GM18907 (cell line): ENCODE measurements around the gene ICAM1.

Source experiments
- ATAC-seq: cut with Tn5 transposase; IDR thresholded peaks from one replicate; pipeline ENCODE4 v1.9.1; 2021; ENCODE audit warnings: mild to moderate bottlenecking, moderate library complexity; ENCODE audit not compliant: unreplicated experiment

Gene ICAM1

DNA sequence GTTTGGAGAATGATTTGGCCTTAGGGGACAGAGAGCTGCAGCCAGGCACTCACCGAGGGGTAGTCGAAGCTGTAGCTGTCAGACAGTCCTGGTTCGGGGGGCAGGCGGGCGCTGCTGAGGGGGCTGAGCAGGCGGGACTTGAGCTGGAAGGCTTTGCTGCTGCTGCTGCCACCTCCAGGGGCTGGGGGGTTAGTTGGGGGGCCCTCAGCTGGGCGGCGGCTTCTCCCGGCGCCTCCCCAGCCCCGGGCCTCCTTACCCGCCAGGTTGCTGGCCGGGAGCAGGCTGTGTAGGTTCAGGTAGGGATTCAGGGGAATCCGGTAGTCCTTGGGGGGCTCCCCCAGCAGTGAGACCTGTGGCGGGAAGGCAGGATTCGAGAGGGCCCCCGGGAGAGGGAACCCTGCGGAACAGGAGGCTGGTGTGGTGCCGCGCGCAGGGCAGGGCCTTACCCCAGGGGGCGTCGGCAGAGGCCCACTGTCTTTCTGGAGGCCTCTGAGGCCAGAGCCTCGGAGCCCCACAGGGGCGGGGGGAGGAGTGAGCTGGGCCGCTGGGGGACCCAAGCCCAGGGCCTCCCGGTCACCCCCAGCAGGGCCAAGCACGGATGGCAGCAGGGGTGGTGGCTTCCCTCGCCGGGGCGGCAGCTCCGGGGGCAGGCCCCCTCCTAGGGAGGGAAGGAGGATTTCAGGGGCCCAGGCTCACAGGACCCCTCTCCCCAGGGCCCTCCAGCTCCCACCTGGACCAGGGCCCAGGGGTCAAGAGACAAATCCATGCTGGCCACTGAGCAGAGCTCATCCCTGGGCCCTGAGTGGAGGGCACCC, 49.9 kb downstream of the ICAM1 start:
- no peak for ATAC-seq

DNA sequence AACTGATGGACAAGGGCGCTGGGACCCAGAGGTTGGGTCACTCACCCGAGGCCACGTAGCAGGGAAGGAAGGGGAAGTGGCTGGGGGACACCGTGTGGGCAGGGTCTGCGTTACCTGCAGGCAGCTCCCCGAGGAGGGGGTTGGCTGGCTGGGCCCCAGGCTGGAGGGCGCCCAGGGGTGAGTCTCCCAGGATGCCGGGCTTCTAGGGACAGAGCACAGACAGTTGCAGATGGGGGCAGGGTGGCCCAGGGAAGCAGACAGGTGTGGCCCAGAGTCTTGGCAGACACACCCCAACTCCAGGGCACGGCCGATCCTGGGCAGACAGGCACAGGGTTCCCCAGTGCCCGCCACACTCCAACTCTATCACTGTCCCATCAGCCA, 50.5 kb downstream of the ICAM1 start:
- no peak for ATAC-seq

DNA sequence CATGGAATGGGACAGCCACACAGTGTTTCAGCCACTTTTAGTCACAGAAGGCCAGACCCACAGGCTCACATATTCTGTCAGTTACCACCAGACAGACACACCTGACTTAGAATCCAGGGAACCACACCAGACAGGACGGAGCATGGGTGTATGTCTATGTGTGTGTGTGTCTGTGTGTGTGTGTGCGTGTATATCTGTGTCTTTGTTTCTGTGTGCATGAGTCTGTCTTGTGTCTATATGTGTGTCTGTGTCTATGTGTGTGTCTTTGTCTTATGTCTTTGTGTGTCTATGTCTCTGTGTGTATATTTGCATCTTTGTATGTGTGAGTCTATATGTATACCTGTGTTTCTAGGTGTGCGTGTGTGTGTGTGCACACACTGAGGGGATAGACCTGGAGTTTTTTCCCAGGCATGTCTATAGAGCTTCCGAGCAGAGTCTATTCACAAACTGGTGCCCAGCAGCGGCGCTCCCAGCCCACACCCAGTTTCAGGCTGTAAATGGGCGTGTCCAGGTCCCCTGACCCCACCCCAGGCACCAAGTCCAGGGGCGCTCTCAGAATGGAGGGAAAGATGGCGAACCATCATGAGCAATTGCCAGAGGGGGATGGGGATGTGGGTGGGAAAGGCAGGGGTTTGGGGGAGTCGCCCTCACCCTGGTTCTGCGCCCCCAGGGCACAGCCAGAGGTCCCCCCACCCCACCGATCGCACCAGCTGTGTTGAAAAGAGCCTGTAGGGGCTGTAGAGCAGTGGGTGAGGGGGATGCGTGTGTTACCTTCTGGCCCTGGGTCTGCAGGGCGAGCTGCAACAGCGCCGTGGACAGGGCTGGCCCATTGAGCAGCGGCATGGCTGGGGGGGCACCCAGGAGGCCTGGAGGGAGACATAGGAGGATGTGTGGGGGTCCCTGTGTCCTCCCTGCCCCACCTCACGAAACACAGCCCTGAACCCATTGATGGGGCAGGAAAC, 51.2 kb downstream of the ICAM1 start:
- ATAC-seq = no peak

DNA sequence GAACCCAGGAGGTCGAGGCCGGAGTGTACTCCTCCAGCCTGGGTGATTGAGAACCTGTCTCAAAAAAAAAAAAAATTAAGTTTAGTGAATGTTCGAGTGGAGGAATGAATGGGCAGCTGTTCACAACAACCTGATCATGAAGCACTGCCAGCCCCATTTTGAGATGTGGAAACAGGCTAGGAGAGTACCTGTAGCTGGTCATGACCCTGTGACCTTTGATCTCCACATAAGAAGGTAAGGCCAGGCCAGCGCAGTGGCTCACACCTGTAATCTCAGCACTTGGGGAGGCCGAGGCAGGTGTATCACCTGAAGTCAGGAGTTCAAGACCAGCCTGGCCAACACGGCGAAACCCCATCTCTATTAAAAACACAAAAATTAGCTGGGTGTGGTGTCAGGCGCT, 54.8 kb downstream of the ICAM1 start:
- ATAC-seq = no peak

- ATAC-seq = no peak
Observed at GRCh38 chr19:10327793-10328192, 56.9 kb downstream of the ICAM1 start.

- ATAC-seq = no peak
Observed at GRCh38 chr19:10328558-10329429, 57.9 kb downstream of the ICAM1 start.

- no peak for ATAC-seq
Observed at GRCh38 chr19:10329555-10329954, 58.6 kb downstream of the ICAM1 start.

DNA sequence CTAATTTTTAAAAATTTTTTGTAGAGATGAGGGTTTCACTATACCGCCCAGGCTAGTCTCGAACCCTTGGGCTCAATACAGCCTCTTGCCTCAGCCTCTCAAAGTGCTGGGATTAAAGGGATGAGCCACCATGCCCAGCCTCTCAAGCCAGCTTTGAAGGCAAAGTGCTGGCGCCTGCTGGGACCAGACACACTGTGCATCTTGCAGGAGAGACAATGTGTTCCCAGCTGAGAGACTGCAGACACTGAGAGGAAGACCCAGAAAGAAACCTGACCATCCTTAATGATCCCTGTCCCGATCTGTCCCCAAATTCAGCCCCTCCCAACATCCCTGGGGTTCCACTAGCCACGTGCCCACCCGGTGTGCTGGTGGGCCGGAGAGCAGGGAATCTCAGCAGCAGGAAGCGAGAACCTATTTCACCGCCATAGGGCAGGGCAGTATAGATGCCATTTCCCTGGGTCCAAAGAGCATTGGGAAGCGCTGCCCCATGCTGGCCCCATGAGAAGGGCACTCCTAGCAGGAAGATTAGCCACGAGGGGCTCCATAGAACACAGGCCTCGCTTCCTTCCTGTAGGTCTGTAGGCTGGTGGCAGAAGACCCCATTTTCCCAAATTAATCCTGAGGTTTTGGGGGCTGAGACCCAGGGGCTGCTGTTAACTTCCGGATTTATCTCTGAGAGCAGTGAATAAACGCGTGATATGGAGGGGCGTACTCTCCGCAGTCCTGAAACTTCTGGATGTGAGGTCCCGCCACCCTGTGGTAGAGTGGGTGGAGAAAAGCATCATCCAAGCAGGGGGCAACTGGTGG, 61.4 kb downstream of the ICAM1 start:
- peak; percentile 6 for ATAC-seq

GRCh38 chr19:10332965-10333757, 62.2 kb downstream of the ICAM1 start, which contains the start of gene RAVER1:
RAVER1 (minus strand) TSS chr19:10333529; CDS start chr19:10333507, 22 bp downstream.
- peak; percentile 82 for ATAC-seq

DNA sequence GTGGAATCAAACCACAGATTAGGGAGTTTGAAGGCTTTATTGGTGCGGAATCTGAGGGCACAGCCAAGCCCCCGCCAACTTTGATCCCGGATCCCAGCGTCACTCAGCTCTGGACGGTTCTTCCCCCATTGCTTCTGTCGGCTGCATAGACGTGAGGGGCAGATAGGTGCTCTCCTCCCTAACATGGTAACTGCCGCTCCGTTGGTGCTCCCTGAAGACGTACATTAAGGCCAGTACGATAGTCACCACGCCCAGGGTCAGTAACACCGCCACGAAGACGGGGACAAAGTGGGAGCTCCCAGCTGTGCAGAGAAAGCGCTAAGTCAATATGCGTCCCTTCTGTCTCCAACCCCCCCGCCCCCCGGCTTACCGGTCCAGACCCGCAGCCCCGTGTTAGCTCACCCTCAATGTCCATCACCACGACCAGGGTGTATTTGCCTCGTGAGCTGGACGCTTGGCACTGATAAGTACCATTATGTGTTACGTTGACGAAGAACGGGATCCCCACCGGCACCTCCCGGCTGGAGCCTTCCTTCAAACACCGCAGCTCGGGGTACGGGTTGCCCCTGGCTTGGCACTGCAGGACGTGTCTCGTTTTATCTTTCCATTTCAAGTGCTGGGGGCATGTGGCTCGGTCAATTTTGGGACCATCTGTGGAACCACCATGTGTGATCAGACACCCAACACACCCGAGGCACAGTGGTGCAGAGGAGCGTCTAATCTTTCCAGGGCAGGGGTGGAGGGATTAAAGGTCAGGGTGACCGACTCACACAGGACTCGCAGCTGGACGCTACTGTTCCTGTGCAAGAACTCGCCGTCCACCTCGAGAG, 63.1 kb downstream of the ICAM1 start:
- ATAC-seq = no peak

- no peak for ATAC-seq
Observed at GRCh38 chr19:10334588-10335351, 63.9 kb downstream of the ICAM1 start.

GRCh38 chr19:10335352-10335985, 64.5 kb downstream of the ICAM1 start:
- no peak for ATAC-seq
